GM10248 (cell line): ENCODE results near the gene TBL2.
"Not testable (repeated sequence)": the region's sequence is repeated elsewhere in the genome, so short reads cannot be mapped to it uniquely, and the experiment has no call there.

ENCODE experiments used
- CTCF ChIA-PET: fragments of 300-600 bp; sonication (Branson Sonifier 250); formaldehyde crosslinking; extraction: SDS; loops from one replicate; lab custom pipeline; 2021; ENCODE audit warnings: antibody characterized with exemption; lab: Yijun Ruan, JAX
- POLR2A ChIA-PET: fragments of 350-650 bp; sonication (Branson Sonifier 250); formaldehyde crosslinking; extraction: SDS; loops from one replicate; lab custom pipeline; 2020; ENCODE audit warnings: antibody characterized with exemption; lab: Yijun Ruan, JAX
- DNase-seq: peaks from one replicate; pipeline ENCODE4 v3.0.0; 2012; ENCODE audit errors: extremely low spot score
- TF ChIP-seq, protein P1 (sequence below): IDR thresholded peaks from 2 replicates; pipeline ENCODE4 v1.5.1; 2012; ENCODE audit warnings: mild to moderate bottlenecking, low read depth; ENCODE audit errors: extremely low read depth, missing control alignments, control extremely low read depth

TBL2 gene

DNA sequence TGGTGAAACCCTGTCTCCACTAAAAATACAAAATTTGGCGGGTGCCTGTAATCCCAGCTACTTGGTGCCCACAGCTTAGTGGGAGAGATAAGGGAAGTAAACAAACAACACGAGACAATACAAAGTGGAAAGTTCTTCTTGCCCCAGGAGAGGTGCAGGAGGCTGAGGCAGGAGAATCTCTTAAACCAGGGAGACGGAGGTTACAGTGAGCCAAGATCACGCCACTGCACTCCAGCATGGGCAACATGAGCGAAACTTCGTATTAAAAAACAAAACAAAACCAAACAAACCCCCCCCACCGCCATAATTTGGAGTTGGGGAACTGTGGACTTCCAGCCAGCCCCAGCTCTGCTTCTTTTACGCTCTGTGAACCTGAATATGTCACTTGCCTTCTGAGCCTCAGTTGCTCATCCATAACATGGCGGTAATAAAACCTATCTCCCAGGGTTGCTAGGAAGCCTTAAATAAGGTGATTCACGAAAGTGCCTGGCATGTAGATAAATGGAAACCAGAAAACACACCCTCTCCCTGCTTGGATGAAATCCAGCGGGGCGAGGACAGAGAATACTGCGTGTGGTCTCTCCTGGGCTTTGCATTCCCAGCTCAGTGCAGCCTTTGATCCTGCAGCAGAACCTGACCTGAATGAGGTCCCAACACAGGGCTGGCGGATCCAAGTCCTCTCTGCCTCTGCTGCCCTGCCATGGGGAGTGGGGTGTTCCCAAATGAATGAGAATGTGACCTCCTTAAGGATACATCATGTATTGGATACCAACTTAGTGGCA, 35.8 kb upstream of the TBL2 start:
- DNase-seq = no peak
- CTCF ChIA-PET = interaction anchor here (1.4 to 5.4 kb wide), 3 partner anchors 8 to 128 kb away, joined by 4 to 44 read pairs (median 6); no protein-coding TSS in a partner anchor
- TF ChIP-seq, protein P1, sequence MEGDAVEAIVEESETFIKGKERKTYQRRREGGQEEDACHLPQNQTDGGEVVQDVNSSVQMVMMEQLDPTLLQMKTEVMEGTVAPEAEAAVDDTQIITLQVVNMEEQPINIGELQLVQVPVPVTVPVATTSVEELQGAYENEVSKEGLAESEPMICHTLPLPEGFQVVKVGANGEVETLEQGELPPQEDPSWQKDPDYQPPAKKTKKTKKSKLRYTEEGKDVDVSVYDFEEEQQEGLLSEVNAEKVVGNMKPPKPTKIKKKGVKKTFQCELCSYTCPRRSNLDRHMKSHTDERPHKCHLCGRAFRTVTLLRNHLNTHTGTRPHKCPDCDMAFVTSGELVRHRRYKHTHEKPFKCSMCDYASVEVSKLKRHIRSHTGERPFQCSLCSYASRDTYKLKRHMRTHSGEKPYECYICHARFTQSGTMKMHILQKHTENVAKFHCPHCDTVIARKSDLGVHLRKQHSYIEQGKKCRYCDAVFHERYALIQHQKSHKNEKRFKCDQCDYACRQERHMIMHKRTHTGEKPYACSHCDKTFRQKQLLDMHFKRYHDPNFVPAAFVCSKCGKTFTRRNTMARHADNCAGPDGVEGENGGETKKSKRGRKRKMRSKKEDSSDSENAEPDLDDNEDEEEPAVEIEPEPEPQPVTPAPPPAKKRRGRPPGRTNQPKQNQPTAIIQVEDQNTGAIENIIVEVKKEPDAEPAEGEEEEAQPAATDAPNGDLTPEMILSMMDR = no peak
- POLR2A ChIA-PET = no interaction called here

DNA sequence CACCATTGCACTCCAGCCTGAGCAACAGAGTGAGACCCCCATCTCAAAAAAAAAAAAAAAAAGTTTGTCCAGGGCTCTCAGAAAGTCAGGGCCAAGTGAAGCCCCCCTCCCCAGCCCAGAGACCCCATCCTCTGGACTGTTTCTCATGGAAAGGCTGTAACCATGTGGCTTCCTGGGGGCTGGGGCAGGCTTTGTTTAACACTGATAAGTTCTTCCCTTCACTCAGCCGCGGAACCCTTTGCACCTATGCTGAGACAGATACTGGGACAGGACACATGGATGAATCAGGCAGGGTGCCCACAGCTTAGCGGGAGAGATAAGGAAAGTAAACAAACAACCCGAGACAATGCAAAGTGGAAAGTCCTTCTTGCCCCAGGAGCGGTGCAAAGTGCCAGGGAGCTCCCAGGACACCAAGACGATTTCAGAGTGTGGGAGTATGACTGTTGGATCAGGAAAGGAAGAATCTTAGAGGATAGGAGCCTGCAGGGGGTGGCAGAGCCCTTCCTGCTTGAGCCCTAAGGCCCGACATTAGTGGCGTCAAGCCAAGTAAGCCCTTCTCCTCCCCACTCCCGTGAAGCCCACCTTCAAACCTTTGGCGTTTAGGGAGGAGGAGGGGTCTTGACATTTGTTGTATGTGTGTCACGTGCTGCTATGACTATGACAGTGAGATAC, 34.4 kb upstream of the TBL2 start:
- TF ChIP-seq, protein P1 = no peak
- CTCF ChIA-PET = interaction anchor here (0.7 to 9.7 kb wide), 2 partner anchors 121 to 122 kb away, joined by 3 to 170 read pairs; partner anchors contain the start of gene ABHD11
- POLR2A ChIA-PET = no interaction called here
- DNase-seq = no peak

DNA sequence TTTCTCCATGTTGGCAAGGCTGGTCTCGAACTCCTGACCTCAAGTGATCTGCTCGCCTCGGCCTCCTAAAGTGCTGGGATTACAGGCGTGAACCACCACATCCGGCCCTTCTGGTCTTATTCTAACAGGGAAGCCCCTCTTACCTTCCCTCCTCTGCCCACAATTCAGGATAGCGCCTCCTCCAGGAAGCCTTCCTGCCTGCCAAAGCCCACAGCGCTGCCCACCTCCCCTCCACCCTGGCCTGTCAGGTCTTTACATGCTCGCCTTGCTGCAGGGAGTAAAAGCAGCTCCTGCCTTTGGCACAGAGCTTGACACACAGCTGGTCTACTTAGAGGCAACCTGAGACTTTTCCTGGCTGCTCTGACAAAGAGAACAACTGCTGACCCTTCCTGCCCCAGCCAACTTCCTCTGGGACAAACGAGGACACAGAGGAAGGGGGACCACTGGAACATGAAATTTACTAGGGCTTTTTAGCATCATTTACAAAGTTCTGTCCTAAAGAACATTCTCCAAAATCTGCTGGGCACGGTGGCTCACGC, 32.7 kb upstream of the TBL2 start:
- DNase-seq = no peak
- POLR2A ChIA-PET = no interaction called here
- CTCF ChIA-PET = interaction anchor here (9.7 kb wide), 1 partner anchor 122 kb away, joined by 170 read pairs; the partner anchor contains the start of gene ABHD11
- TF ChIP-seq, protein P1 = no peak

DNA sequence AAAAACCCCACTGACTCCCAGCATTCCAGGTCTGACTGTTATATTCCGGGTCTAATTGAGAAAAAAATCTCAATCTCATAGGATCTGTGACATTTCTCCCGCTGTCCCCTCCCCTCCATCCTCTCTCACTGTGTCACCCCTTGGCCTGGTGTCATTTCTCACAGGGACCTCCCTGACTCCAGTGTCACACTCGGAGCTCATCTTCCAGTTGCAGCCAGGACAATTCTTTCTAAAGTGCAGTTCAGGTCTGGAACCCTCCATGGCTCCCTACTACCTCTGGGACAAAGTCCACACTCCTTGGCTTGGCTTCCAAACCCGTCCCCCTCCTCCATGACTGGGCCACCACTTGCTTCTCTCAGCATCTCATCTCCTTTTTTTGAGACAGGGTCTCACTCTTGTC, 31.7 kb upstream of the TBL2 start:
- CTCF ChIA-PET = interaction anchor here (1.0 to 9.7 kb wide), 3 partner anchors 113 to 246 kb away, joined by 3 to 170 read pairs (median 93); partner anchors contain the start of genes ABHD11 and STX1A
- POLR2A ChIA-PET = no interaction called here
- no peak for DNase-seq
- TF ChIP-seq, protein P1 = no peak

DNA sequence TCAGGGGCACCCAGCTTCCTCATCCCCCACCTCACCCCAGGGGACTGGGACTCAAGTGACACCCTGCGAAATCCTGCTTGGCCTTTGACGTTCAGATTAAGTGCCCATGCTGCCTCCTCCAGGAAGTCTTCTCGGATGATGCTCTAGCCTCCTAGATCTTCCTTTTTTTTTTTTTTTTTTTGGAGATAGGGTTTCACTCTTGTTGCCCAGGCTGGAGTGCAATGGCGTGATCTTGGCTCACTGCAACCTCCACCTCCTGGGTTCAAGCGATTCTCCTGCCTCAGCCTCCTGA, 29.3 kb upstream of the TBL2 start:
- not testable (repeated sequence) for DNase-seq

DNA sequence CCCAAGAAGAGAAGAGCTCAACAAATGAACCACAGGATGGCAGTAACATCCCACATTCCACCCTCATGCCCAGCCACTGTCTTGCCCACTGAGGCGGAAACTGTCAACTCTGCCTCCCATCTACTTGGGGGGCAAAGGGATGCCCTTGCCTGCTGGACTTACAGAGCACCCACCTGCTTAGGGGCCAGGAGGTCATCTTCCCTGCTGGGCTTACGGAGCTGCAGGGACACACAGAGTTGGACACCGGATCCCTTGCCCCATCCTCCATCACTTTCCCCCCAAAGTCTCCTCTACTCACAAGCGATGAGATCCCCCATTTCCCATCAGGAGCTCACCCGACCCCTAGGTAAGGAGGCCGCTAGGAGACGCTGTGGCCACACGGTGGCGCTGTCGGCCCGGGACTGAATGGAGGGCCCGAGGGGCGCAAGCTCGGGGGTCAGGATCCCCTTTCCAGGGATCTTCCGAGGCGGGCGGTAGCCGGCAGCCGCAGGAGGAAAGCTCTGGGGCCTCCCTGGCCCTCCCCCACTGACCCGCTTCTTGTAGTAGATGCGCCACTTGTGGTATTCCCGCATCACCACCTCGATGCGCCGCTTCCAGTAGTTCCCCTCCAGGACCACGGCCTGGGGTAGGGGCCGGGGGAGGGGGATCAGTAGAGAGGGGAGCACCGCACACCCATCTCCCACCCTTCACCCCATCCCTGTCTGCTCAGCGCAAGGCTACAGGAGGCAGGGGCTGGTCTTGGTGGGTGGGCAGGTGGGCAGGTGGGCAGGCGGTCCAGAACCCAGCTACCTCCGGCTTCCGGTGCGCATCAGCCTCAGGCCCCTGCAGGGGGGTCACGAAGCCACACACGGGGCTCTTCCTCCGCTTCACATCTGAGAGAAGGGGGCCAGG, 28.7 kb upstream of the TBL2 start:
- POLR2A ChIA-PET = no interaction called here
- TF ChIP-seq, protein P1 = peak; percentile 92
- DNase-seq = peak; percentile 90
- CTCF ChIA-PET = interaction anchor here (0.6 to 9.7 kb wide), 56 partner anchors 8 to 419 kb away, joined by 3 to 170 read pairs (median 5); partner anchors contain the start of genes ABHD11, MLXIPL, STX1A and TBL2

More for the DNA sequence above, 29.3 kb upstream of the TBL2 start:
- POLR2A ChIA-PET = not testable (repeated sequence)
- CTCF ChIA-PET = interaction anchor here (0.7 to 9.7 kb wide), 35 partner anchors 9 to 419 kb away, joined by 3 to 170 read pairs (median 8); partner anchors contain the start of genes ABHD11, MLXIPL, STX1A and TBL2
